Endothelial cell of umbilical vein (primary cell): Measurements from ENCODE around the gene LYRM2. TPM values are rescaled to one million over a fixed set of nuclear protein-coding genes. Genes with fewer than 3 reads are reported as not detected.

Experiments
- BruUV-seq: library from RNA; stranded (reverse); fragments of 400-500 nt; replicated peaks from 2 replicates; lab custom pipeline; 2021; lab: Mats Ljungman, UMichigan
- CTCF ChIA-PET: fragments of 300-600, 350-600 bp; sonication (Branson Sonifier 250); formaldehyde crosslinking; loops from one replicate; lab custom pipeline; 2021; ENCODE audit warnings: antibody characterized with exemption, inconsistent platforms; lab: Charles Lee
- POLR2A ChIA-PET: fragments of 300-600, 350-600 bp; sonication (Branson Sonifier 250); formaldehyde crosslinking; loops from one replicate; lab custom pipeline; 2021; ENCODE audit warnings: antibody characterized with exemption, inconsistent platforms; lab: Charles Lee
- DNase-seq: peaks from one replicate; pipeline ENCODE4 v3.0.0-alpha.2; 2011; ENCODE audit warnings: low read depth, low spot score
- FAIRE-seq: peaks from 2 replicates; lab custom pipeline; 2011; peaks lifted over from hg19 to GRCh38; lab: Jason Lieb, UNC
- H2AFZ ChIP-seq: 2 replicates; pipeline ENCODE4 v1.6.0; 2012; ENCODE audit warnings: low read depth, low read length, control low read depth, inconsistent platforms
- H3K27ac ChIP-seq: 2 replicates; pipeline ENCODE4 v1.5.1; 2011; ENCODE audit warnings: low read depth, mild to moderate bottlenecking, control low read depth, low read length, moderate library complexity; ENCODE audit not compliant: insufficient read depth
- H3K27me3 ChIP-seq, 2 experiments: 2 replicates each; pipeline versions ENCODE4 v1.6.0 to v1.6.1; 2011; ENCODE audit warnings: low read length in 2 of 2, mixed read lengths in 1 of 2; ENCODE audit not compliant: control insufficient read depth in 2 of 2, insufficient read depth in 2 of 2
- H3K36me3 ChIP-seq, 2 experiments: 2 replicates in 1 of 2; 3 replicates in 1 of 2; pipeline ENCODE4 v1.5.1; 2011; ENCODE audit warnings: low read length in 2 of 2, mild to moderate bottlenecking in 1 of 2, moderate library complexity in 1 of 2; ENCODE audit not compliant: control insufficient read depth in 2 of 2, insufficient read depth in 2 of 2; ENCODE audit errors: extremely low read depth in 1 of 2
- H3K4me1 ChIP-seq: 3 replicates; pipeline ENCODE4 v1.5.1; 2011; ENCODE audit warnings: mild to moderate bottlenecking, low read length; ENCODE audit not compliant: control insufficient read depth, insufficient read depth; ENCODE audit errors: extremely low read depth
- H3K4me2 ChIP-seq: 2 replicates; pipeline ENCODE4 v1.6.1; 2011; ENCODE audit warnings: low read length, control low read depth, mixed read lengths; ENCODE audit not compliant: insufficient read depth
- H3K4me3 ChIP-seq, 3 experiments: fragments of 200-600 bp in 1 of 3; sonication (generic), shearing (Covaris generic) in 1 of 3; replicated peaks in 1 of 3; 2 replicates each; pipeline ENCODE4 v1.5.1; 2011 to 2016; ENCODE audit warnings: control low read depth in 3 of 3, low read length in 3 of 3, mild to moderate bottlenecking in 2 of 3, inconsistent platforms in 1 of 3, low read depth in 1 of 3, moderate library complexity in 1 of 3; ENCODE audit not compliant: insufficient read depth in 1 of 3
- H3K79me2 ChIP-seq: 2 replicates; pipeline ENCODE4 v1.6.0; 2012; ENCODE audit warnings: low read length, inconsistent platforms; ENCODE audit not compliant: control insufficient read depth, insufficient read depth
- H3K9ac ChIP-seq: replicated peaks from 2 replicates; pipeline ENCODE3; 2011; ENCODE audit warnings: low read length, control low read depth; ENCODE audit not compliant: insufficient read depth; ENCODE audit errors: extremely low read depth
- H3K9me1 ChIP-seq: replicated peaks from 3 replicates; pipeline ENCODE4 v1.6.0; 2011; ENCODE audit warnings: mild to moderate bottlenecking, low read length; ENCODE audit not compliant: control insufficient read depth, insufficient read depth; ENCODE audit errors: extremely low read depth
- H3K9me3 ChIP-seq: replicated peaks from 2 replicates; pipeline ENCODE4 v1.5.1; 2012; ENCODE audit warnings: low read length, inconsistent platforms; ENCODE audit not compliant: control insufficient read depth, insufficient read depth
- H4K20me1 ChIP-seq: replicated peaks from 2 replicates; pipeline ENCODE3; 2011; ENCODE audit warnings: mild to moderate bottlenecking, low read length; ENCODE audit not compliant: control insufficient read depth, insufficient read depth; ENCODE audit errors: extremely low read depth
- EZH2 ChIP-seq: IDR thresholded peaks from 2 replicates; pipeline ENCODE4 v1.6.1; 2012; ENCODE audit warnings: borderline replicate concordance, low read depth, mild to moderate bottlenecking, moderate library complexity, low read length, inconsistent platforms; ENCODE audit not compliant: severe bottlenecking
- FOS ChIP-seq: IDR thresholded peaks from 2 replicates; pipeline ENCODE4 v1.6.1; 2011; ENCODE audit warnings: mild to moderate bottlenecking, low read length, moderate library complexity, borderline replicate concordance; ENCODE audit not compliant: insufficient read depth
- GATA2 ChIP-seq: IDR thresholded peaks from 2 replicates; pipeline ENCODE4 v1.7.0; 2011; ENCODE audit warnings: low read depth, mild to moderate bottlenecking, moderate library complexity, mixed read lengths, low read length; ENCODE audit not compliant: insufficient read length, insufficient read depth
- JUN ChIP-seq: IDR thresholded peaks from 2 replicates; pipeline ENCODE4 v1.6.1; 2011; ENCODE audit warnings: borderline replicate concordance, low read depth; ENCODE audit not compliant: insufficient read length, insufficient read depth
- MAX ChIP-seq: IDR thresholded peaks from 2 replicates; pipeline ENCODE4 v1.6.1; 2011; ENCODE audit not compliant: insufficient read depth, insufficient read length
- MYC ChIP-seq: IDR thresholded peaks from one replicate; pipeline ENCODE4 v1.6.1; 2011; ENCODE audit warnings: mild to moderate bottlenecking, low read depth, low read length
- POLR2A ChIP-seq: IDR thresholded peaks from 2 replicates; pipeline ENCODE4 v1.6.1; 2012; ENCODE audit warnings: low read depth, mild to moderate bottlenecking, control low read depth, low read length
- POLR2AphosphoS5 ChIP-seq: IDR thresholded peaks from 2 replicates; pipeline ENCODE4 v1.6.1; 2012; ENCODE audit warnings: low read depth, mild to moderate bottlenecking, control low read depth, low read length, moderate library complexity; ENCODE audit not compliant: insufficient read depth
- dilution Hi-C: fragments of 300-500 bp; cut with MboI; formaldehyde crosslinking; loops from one replicate; pipeline ENCODE4 v1.15.0; 2019; ENCODE audit warnings: low sequenced_read_pairs; ENCODE audit not compliant: extremely low pct_ligation_motif_present
- intact Hi-C: fragments of 100-400 bp; cut with micrococcal nuclease; formaldehyde crosslinking; loops from one replicate; pipeline ENCODE4 v1.10.0; 2022
- polyA plus RNA-seq, 4 experiments: library from polyadenylated mRNA; depleted of rRNA in 3 of 4; stranded (reverse) in 3 of 4; unstranded in 1 of 4; fragments of >200 nt; gene quantifications; 2 replicates each; pipeline versions ENCODE4 v1.2.1 to v1.2.3, GENCODE V29; 2011 to 2012; ENCODE audit warnings: missing spikeins in 1 of 4
- total RNA-seq: library from RNA; stranded (reverse); gene quantifications from 2 replicates; pipeline ENCODE4 v1.2.3, GENCODE V29; 2021
- TF ChIP-seq, protein P1 (sequence below), 2 donors: IDR thresholded peaks; 1 replicate in 1 of 2; 2 replicates in 1 of 2; pipeline ENCODE4 v1.5.1; 2011; ENCODE audit warnings: low read length in 2 of 2, mild to moderate bottlenecking in 2 of 2, moderate library complexity in 2 of 2, control low read depth in 1 of 2, inconsistent platforms in 1 of 2, low read depth in 1 of 2; ENCODE audit not compliant: insufficient read depth in 1 of 2; ENCODE audit errors: extremely low read depth in 1 of 2

LYRM2 gene
- total and polyA plus RNA-seq, 2 donors (not counting 3 experiments of a cell fraction or from before 2014, with no cell fraction given): 11.8 to 41.9 TPM

DNA sequence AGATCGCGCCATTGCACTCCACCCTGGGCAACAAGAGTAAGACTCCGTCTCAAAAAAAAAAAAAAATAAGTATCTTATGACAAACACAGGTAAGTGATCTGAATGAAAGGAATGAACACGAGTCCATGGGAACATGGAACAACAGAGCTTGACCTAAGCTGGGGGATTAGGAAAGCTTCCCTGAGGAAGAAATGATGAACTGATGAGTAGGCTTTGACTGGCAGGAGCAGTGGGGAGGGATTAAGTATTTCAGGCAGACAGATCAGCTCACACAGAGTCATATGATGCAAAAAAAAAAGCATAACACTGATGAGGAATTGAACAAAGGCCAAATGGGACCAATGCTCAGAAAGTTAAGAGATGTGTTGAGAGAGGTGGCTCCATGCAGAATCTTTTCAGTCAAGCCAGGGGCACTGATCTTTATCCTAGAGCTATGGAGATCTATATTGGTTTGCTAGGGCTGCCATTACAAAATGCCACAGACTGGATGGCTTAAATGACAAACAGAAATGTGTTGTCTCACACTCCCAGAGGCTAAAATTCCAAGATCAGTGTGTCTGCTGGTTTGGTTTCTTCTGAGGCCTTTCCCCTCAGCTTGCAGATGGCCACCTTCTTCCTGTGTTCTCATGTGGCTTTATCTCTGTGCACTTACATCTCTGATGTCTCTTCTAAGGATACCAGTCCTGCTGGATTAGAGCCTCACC is 120.0 kb downstream of the LYRM2 start:
- intact Hi-C loops: no loop called here
- H3K4me3 ChIP-seq: no peak overlapping the region
- no peak overlapping the region for H3K9ac ChIP-seq
- FAIRE-seq (no peak), DNase-seq (no peak)
- H3K27ac ChIP-seq: no peak overlapping the region
- no peaks in the 10 kb centered on the region for H4K20me1 ChIP-seq
- peaks cover 0 to 1% of the 10 kb centered on the region in 2 experiments for H3K27me3 ChIP-seq
- dilution Hi-C loops: no loop called here
- no peak overlapping the region for H2AFZ ChIP-seq
- no peaks in the 10 kb centered on the region for H3K79me2 ChIP-seq
- no peaks in the 10 kb centered on the region for H3K9me1 ChIP-seq
- no peaks in the 10 kb centered on the region for H3K36me3 ChIP-seq
- H3K9me3 ChIP-seq: no peaks in the 10 kb centered on the region
- ChIA-PET POLR2A (no interaction called here), CTCF (no interaction called here)
- no peak for TF ChIP-seq MAX
- TF ChIP-seq POLR2AphosphoS5: no peak
- TF ChIP-seq POLR2A: no peak
- no peak for TF ChIP-seq GATA2
- no peak for TF ChIP-seq MYC
- TF ChIP-seq, protein P1, sequence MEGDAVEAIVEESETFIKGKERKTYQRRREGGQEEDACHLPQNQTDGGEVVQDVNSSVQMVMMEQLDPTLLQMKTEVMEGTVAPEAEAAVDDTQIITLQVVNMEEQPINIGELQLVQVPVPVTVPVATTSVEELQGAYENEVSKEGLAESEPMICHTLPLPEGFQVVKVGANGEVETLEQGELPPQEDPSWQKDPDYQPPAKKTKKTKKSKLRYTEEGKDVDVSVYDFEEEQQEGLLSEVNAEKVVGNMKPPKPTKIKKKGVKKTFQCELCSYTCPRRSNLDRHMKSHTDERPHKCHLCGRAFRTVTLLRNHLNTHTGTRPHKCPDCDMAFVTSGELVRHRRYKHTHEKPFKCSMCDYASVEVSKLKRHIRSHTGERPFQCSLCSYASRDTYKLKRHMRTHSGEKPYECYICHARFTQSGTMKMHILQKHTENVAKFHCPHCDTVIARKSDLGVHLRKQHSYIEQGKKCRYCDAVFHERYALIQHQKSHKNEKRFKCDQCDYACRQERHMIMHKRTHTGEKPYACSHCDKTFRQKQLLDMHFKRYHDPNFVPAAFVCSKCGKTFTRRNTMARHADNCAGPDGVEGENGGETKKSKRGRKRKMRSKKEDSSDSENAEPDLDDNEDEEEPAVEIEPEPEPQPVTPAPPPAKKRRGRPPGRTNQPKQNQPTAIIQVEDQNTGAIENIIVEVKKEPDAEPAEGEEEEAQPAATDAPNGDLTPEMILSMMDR (IDR thresholded peaks at IDR 0.05; ENCODE audit: extremely low read depth in 1 of 2, insufficient read depth in 1 of 2, low read depth in 1 of 2, low read length in 2 of 2): no peak
- TF ChIP-seq EZH2: no peak
- TF ChIP-seq JUN: no peak
- TF ChIP-seq FOS: no peak
- no peak overlapping the region for H3K4me2 ChIP-seq
- H3K4me1 ChIP-seq: no peaks in the 10 kb centered on the region
- no TSS peak for BruUV-seq

Other genes with a start within 250 kb of the LYRM2 start
- gene RRAGD, start 226.5 kb downstream of the LYRM2 start, total RNA-seq: 0.90 and 2.0 TPM in 2 replicates
- gene RRAGD, start 226.5 kb downstream of the LYRM2 start, polyA plus RNA-seq: 0.07 and 0.08 TPM in 2 replicates
- gene ANKRD6, start 205.6 kb downstream of the LYRM2 start, total RNA-seq: 7.7 and 9.6 TPM in 2 replicates
- 3.2 and 3.4 TPM in 2 replicates for gene ANKRD6, start 205.6 kb downstream of the LYRM2 start, polyA plus RNA-seq
- 35.1 and 39.6 TPM in 2 replicates for gene MDN1, start 181.0 kb upstream of the LYRM2 start, total RNA-seq
- gene MDN1, start 181.0 kb upstream of the LYRM2 start, polyA plus RNA-seq: 7.6 and 9.2 TPM in 2 replicates
- gene CASP8AP2, start 191.1 kb upstream of the LYRM2 start, total RNA-seq: 20.2 and 22.0 TPM in 2 replicates
- 3.4 and 4.7 TPM in 2 replicates for gene CASP8AP2, start 191.1 kb upstream of the LYRM2 start, polyA plus RNA-seq